Measurements from ENCODE around the gene POU2F1.

- TF ChIP-seq MAX (IDR thresholded peaks at IDR 0.05; ENCODE audit: insufficient read depth, insufficient read length) (no peak), CTCF (IDR thresholded peaks at IDR 0.05; ENCODE audit: extremely low read depth in 1 of 2, insufficient read depth in 1 of 2, low read depth in 1 of 2, low read length in 2 of 2) (no peak), POLR2A (IDR thresholded peaks at IDR 0.05; ENCODE audit: low read depth, low read length) (no peak), POLR2AphosphoS5 (IDR thresholded peaks at IDR 0.05; ENCODE audit: insufficient read depth, low read depth, low read length) (no peak), EZH2 (IDR thresholded peaks at IDR 0.05; ENCODE audit: borderline replicate concordance, low read depth, low read length, severe bottlenecking) (no peak)
Measured at GRCh38 chr1:167237000-167237399, 16.3 kb downstream of the POU2F1 start.
